Muscle layer of colon (tissue), 2 donors: ENCODE measurements around the gene PARVB.

Experiments used
- H3K27ac ChIP-seq: one replicate; pipeline ENCODE4 v1.7.0; 2013; ENCODE audit warnings: low read depth, mild to moderate bottlenecking, low read length, moderate library complexity
- H3K27me3 ChIP-seq, 2 donors: one replicate each; pipeline ENCODE4 v1.7.0; 2013; ENCODE audit warnings: low read length in 2 of 2, mild to moderate bottlenecking in 2 of 2; ENCODE audit not compliant: insufficient read depth in 2 of 2, control insufficient read depth in 1 of 2
- H3K36me3 ChIP-seq: one replicate; pipeline ENCODE4 v1.7.0; 2013; ENCODE audit warnings: mild to moderate bottlenecking, low read length; ENCODE audit not compliant: insufficient read depth
- H3K4me1 ChIP-seq: one replicate; pipeline ENCODE4 v1.7.0; 2013; ENCODE audit warnings: mild to moderate bottlenecking, low read length; ENCODE audit not compliant: insufficient read depth
- H3K4me3 ChIP-seq, 2 donors: one replicate each; pipeline ENCODE4 v1.7.0; 2013; ENCODE audit warnings: low read length in 2 of 2, low read depth in 1 of 2, mild to moderate bottlenecking in 1 of 2, moderate library complexity in 1 of 2
- H3K9ac ChIP-seq: one replicate; pipeline ENCODE4 v1.7.0; 2013; ENCODE audit warnings: low read length
- H3K9me3 ChIP-seq: one replicate; pipeline ENCODE4 v1.7.0; 2013; ENCODE audit warnings: mild to moderate bottlenecking, low read length
- donor health status: abdominal sarcoma.
- donor health status: Adenocarcinoma of cecum.

Gene PARVB

GRCh38 chr22:44085743-44086270, 61.7 kb downstream of the PARVB start:
- Histone ChIP-seq H3K27me3 (no peaks in the 10 kb centered on the region), H3K4me3 (no peak overlapping the region), H3K9ac (no peak overlapping the region), H3K27ac (peak overlapping the region; percentile 40), H3K36me3 (no peaks in the 10 kb centered on the region), H3K4me1 (peaks cover 55% of the 10 kb centered on the region), H3K9me3 (no peaks in the 10 kb centered on the region)

- Histone ChIP-seq H3K27ac (peak overlapping the region; percentile 40), H3K4me3 (no peak overlapping the region), H3K9ac (peak overlapping the region; percentile 42), H3K9me3 (no peaks in the 10 kb centered on the region), H3K27me3 (no peaks in the 10 kb centered on the region), H3K36me3 (no peaks in the 10 kb centered on the region), H3K4me1 (peaks cover 56% of the 10 kb centered on the region)
Observed at GRCh38 chr22:44086271-44087088, 62.4 kb downstream of the PARVB start.

GRCh38 chr22:44087089-44087430, 63.0 kb downstream of the PARVB start:
- H3K36me3 ChIP-seq: no peaks in the 10 kb centered on the region
- H3K9me3 ChIP-seq: no peaks in the 10 kb centered on the region
- no peak overlapping the region for H3K4me3 ChIP-seq
- H3K27me3 ChIP-seq: no peaks in the 10 kb centered on the region
- peak overlapping the region; percentile 40 for H3K27ac ChIP-seq
- H3K4me1 ChIP-seq: peaks cover 52% of the 10 kb centered on the region
- no peak overlapping the region for H3K9ac ChIP-seq

DNA sequence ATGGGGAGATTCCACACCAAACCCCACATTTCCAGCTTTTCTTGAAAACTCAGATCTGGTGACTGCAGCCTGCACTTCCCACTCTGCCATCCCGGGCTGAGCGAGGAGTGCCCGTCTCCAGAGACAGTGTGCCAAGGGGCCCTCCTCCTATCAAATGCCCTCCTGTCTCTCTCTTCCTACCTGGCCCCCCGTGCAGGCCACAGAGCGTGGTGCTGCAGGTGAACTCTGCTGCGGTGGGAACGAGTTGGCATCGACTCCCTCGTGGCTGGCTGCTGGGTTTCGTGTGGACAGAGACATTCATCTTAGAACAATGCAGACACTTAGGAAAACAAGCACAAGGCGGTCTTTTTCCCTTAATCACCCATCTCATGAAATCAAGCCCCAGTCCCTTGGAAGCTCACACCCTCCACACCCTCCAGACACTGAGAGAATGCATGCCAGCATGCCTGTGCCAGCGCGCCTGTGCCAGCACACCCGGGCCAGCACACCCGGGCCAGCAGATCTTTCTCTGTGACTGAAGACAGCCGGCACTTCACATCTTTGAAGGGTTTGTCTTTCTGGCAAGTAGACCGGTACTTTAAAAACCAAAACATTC, 65.0 kb downstream of the PARVB start:
- Histone ChIP-seq H3K4me1 (peaks cover 52% of the 10 kb centered on the region), H3K27me3 (no peaks in the 10 kb centered on the region), H3K9ac (no peak overlapping the region), H3K4me3 (no peak overlapping the region), H3K9me3 (no peaks in the 10 kb centered on the region), H3K27ac (peak overlapping the region; percentile 47), H3K36me3 (no peaks in the 10 kb centered on the region)

DNA sequence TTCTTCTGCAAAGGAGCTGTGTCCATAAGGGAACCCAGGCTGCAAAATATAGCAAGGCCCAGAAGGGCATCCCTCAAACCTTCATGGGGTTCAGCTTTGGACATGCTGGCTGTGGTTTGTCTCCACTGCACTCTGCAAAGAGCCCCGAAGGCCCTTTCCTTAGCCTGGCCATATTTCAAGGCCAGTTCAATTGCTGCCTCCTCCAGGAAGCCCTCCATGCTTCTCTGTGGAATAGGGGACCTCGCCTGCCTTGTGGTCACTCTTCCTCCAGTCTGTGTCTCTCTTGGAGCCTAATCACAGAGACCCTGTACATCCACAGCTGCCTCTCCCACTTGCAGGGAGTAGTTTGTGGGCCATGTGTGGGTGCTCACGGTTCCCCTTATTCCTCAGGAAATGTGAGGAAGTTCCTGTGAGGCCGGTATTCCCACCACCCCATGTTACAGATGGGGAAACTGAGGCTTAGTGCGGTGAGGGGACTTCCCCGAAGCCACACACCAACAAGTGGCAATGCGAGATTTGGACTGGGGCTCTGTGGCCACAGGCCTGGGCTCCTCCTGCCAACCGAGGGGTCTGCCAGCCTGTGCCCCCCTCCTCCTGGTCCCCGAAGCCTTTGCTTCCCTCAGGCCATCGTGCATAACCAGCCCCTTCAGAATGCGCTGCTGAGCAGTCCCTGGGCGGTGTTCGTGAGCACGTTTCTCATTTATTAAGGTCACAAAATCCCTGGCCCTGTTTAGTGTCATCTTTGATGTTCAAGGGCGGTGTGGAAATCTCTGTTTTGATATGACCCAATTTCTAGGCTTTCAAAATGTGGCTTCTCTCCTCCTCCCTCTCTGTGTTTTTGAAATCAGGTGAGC, 65.8 kb downstream of the PARVB start:
- H3K27ac ChIP-seq: peak overlapping the region; percentile 47
- no peak overlapping the region for H3K4me3 ChIP-seq
- H3K9me3 ChIP-seq: no peaks in the 10 kb centered on the region
- H3K36me3 ChIP-seq: peaks cover 6% of the 10 kb centered on the region
- H3K4me1 ChIP-seq: peaks cover 52% of the 10 kb centered on the region
- no peak overlapping the region for H3K9ac ChIP-seq
- no peaks in the 10 kb centered on the region for H3K27me3 ChIP-seq

DNA sequence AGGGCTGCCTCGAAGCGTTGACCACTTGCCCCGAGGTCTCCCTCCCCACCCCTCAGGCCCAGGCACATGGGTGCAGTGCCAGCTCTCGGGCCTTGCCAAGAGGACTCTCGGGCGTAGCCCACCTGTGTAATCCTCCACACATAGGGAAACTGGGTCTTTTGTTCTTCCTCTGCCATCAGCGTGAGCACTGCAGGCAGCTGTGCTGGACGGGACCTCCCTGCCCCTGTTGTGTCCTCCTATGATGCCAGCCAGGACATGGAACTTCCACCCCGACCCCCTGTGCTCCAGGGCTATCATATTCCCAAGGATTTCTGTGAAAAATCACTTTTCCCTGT, 66.4 kb downstream of the PARVB start:
- no peak overlapping the region for H3K9ac ChIP-seq
- peak overlapping the region; percentile 12 for H3K27ac ChIP-seq
- H3K4me3 ChIP-seq: no peak overlapping the region
- H3K9me3 ChIP-seq: no peaks in the 10 kb centered on the region
- peaks cover 7% of the 10 kb centered on the region for H3K36me3 ChIP-seq
- H3K4me1 ChIP-seq: peaks cover 51% of the 10 kb centered on the region
- no peaks in the 10 kb centered on the region for H3K27me3 ChIP-seq

DNA sequence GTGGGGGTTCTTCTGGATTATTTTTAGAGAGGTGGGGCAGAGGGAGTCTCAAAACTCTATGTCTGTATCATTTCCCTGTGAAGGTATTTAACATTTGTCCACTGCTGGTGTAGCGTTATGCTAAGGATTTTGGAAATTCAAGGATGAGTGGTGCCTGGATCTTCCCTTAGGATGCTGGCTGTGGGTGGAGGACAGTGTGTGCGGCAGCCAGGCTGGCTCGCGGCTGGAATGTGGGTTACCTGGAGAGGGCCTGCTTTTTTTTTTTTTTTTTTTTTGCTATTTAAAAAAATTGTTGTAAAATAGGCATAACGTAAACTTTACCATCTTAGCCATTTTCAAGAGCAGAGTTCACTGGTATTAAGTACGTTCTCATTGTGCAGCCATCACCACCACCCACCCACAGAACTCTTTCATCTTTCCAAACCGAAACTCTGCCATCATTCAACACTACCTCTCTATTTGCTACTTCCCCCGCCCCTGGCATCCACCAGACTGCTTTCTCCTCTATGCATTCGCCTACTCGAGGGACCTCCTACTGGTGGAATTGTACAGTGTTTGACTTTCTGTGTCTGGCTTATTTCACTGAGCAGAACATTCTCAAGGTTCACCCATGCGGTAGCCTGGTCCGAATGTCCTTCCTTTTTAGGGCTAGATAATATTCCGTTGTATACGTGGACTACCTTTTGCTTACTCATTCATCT, 67.1 kb downstream of the PARVB start:
- no peak overlapping the region for H3K9ac ChIP-seq
- no peaks in the 10 kb centered on the region for H3K27me3 ChIP-seq
- peaks cover 7% of the 10 kb centered on the region for H3K36me3 ChIP-seq
- H3K9me3 ChIP-seq: no peaks in the 10 kb centered on the region
- peaks cover 45% of the 10 kb centered on the region for H3K4me1 ChIP-seq
- no peak overlapping the region for H3K4me3 ChIP-seq
- H3K27ac ChIP-seq: peak overlapping the region; percentile 12

DNA sequence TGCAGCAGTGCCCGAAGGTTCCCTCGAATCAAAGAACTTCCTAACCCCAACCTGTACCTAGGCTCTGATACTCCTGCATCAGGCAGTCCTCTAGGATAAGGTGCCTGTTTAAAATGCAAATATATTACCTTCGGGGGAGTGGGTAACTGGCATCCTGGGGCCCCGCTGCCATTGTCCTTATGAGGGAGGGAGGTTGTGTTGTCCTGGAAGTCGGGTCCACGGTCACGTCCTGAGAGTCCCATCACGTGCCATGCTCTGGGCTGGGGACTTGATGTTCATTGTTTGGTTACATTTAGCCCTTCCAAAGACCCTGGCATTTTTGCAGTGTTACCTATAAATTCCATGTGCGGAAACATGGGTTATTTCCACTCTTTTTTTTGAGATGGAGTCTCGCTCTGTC, 67.6 kb downstream of the PARVB start:
- Histone ChIP-seq H3K9me3 (no peaks in the 10 kb centered on the region), H3K4me3 (no peak overlapping the region), H3K36me3 (peaks cover 7% of the 10 kb centered on the region), H3K27ac (no peak overlapping the region), H3K4me1 (peaks cover 39% of the 10 kb centered on the region), H3K9ac (no peak overlapping the region), H3K27me3 (no peaks in the 10 kb centered on the region)

GRCh38 chr22:44092636-44093220, 68.6 kb downstream of the PARVB start:
- Histone ChIP-seq H3K9me3 (no peaks in the 10 kb centered on the region), H3K36me3 (peaks cover 7% of the 10 kb centered on the region)

DNA sequence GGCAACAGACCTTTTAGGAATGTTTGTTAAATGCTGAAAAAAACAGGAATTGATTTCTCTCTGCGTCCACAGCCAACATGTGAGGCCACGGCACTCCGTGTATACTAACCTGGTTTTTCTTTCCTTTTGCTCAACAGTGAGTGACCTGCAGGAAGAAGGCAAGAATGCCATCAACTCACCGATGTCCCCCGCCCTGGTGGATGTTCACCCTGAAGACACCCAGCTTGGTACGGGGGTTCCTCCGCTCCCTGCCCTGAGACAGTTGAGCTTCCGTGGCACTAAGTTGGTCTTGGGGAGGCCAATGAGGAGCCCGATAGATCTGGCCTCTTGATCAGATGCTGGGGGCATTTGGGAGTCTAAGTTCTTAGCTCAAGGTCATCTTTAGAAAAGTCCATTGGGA, 69.7 kb downstream of the PARVB start:
- peaks cover 7% of the 10 kb centered on the region for H3K36me3 ChIP-seq
- H3K27ac ChIP-seq: no peak overlapping the region
- peaks cover 28% of the 10 kb centered on the region for H3K4me1 ChIP-seq
- H3K9ac ChIP-seq: no peak overlapping the region
- no peaks in the 10 kb centered on the region for H3K9me3 ChIP-seq
- no peak overlapping the region for H3K4me3 ChIP-seq
- no peaks in the 10 kb centered on the region for H3K27me3 ChIP-seq

More at GRCh38 chr22:44092636-44093220, 68.6 kb downstream of the PARVB start:
- Histone ChIP-seq H3K4me3 (no peak overlapping the region), H3K27ac (no peak overlapping the region), H3K4me1 (peaks cover 31% of the 10 kb centered on the region), H3K9ac (no peak overlapping the region), H3K27me3 (no peaks in the 10 kb centered on the region)
